Neuronal stem cell (in vitro differentiated cells): ENCODE data around the gene NAV2.

ENCODE experiments used
- DNase-seq: peaks from one replicate; pipeline ENCODE4 v3.0.0-alpha.2; 2013; ENCODE audit warnings: low spot score
- H2AFZ ChIP-seq: one replicate; pipeline ENCODE4 v1.6.1; 2013; ENCODE audit warnings: mild to moderate bottlenecking, low read length, inconsistent platforms
- H2AK5ac ChIP-seq: 2 replicates; pipeline ENCODE4 v1.6.1; 2013; ENCODE audit warnings: low read depth, mild to moderate bottlenecking, inconsistent platforms, low read length, moderate library complexity, mixed read lengths
- H2BK120ac ChIP-seq: 2 replicates; pipeline ENCODE4 v1.6.1; 2013; ENCODE audit warnings: low read depth, mild to moderate bottlenecking, inconsistent platforms, low read length, moderate library complexity, mixed read lengths
- H2BK12ac ChIP-seq: one replicate; pipeline ENCODE4 v1.6.1; 2013; ENCODE audit warnings: low read length, inconsistent platforms
- H2BK15ac ChIP-seq: 2 replicates; pipeline ENCODE4 v1.6.1; 2013; ENCODE audit warnings: mild to moderate bottlenecking, low read length, inconsistent platforms, mixed read lengths
- H2BK5ac ChIP-seq: one replicate; pipeline ENCODE4 v1.6.1; 2013; ENCODE audit warnings: inconsistent platforms, mild to moderate bottlenecking, low read length, moderate library complexity
- H3K14ac ChIP-seq: one replicate; pipeline ENCODE4 v1.6.1; 2013; ENCODE audit warnings: low read length, inconsistent platforms
- H3K18ac ChIP-seq: 2 replicates; pipeline ENCODE4 v1.6.1; 2013; ENCODE audit warnings: low read length, inconsistent platforms
- H3K23ac ChIP-seq: 2 replicates; pipeline ENCODE4 v1.6.1; 2013; ENCODE audit warnings: low read depth, mild to moderate bottlenecking, mixed read lengths, low read length, inconsistent platforms; ENCODE audit not compliant: poor library complexity
- H3K27ac ChIP-seq: replicated peaks from 3 replicates; pipeline ENCODE4 v1.5.1; 2013; ENCODE audit warnings: low read length, inconsistent platforms
- H3K27me3 ChIP-seq, 3 experiments: 2 replicates each; pipeline ENCODE4 v1.6.1; 2013; ENCODE audit warnings: low read length in 3 of 3, mild to moderate bottlenecking in 2 of 3, inconsistent platforms in 1 of 3, low read depth in 1 of 3, mixed read lengths in 1 of 3, moderate library complexity in 1 of 3; ENCODE audit not compliant: control insufficient read depth in 3 of 3, insufficient read depth in 3 of 3
- H3K36me3 ChIP-seq, 2 donors: replicated peaks in 1 of 2; 2 replicates each; pipeline ENCODE4 v1.6.1; 2013; ENCODE audit warnings: low read length in 2 of 2; ENCODE audit not compliant: control insufficient read depth in 2 of 2, insufficient read depth in 2 of 2
- H3K4ac ChIP-seq: 2 replicates; pipeline ENCODE4 v1.6.1; 2013; ENCODE audit warnings: inconsistent platforms, mild to moderate bottlenecking, low read length, moderate library complexity
- H3K4me1 ChIP-seq, 2 donors: 1 replicate in 1 of 2; 2 replicates in 1 of 2; pipeline ENCODE4 v1.6.1; 2013; ENCODE audit warnings: low read length in 2 of 2, low read depth in 1 of 2; ENCODE audit not compliant: control insufficient read depth in 2 of 2, insufficient read depth in 1 of 2
- H3K4me2 ChIP-seq: one replicate; pipeline ENCODE4 v1.6.1; 2013; ENCODE audit warnings: mild to moderate bottlenecking, low read length, inconsistent platforms; ENCODE audit not compliant: insufficient read depth, poor library complexity, severe bottlenecking
- H3K4me3 ChIP-seq, 2 donors: 2 replicates each; pipeline ENCODE4 v1.5.1; 2013; ENCODE audit warnings: low read length in 2 of 2, mild to moderate bottlenecking in 2 of 2, inconsistent platforms in 1 of 2, moderate library complexity in 1 of 2
- H3K79me1 ChIP-seq: one replicate; pipeline ENCODE4 v1.6.1; 2013; ENCODE audit warnings: low read depth, mild to moderate bottlenecking, inconsistent platforms, low read length, moderate library complexity
- H3K9ac ChIP-seq: one replicate; pipeline ENCODE4 v1.6.1; 2013; ENCODE audit warnings: mild to moderate bottlenecking, low read depth, low read length, inconsistent platforms; ENCODE audit not compliant: poor library complexity
- H3K9me3 ChIP-seq, 2 donors: replicated peaks in 1 of 2; 2 replicates each; pipeline versions ENCODE3 to v1.6.1; 2013; ENCODE audit warnings: low read length in 2 of 2, mild to moderate bottlenecking in 2 of 2, inconsistent platforms in 1 of 2, low read depth in 1 of 2, mixed read lengths in 1 of 2, moderate library complexity in 1 of 2; ENCODE audit not compliant: control insufficient read depth in 2 of 2, insufficient read depth in 1 of 2
- H4K8ac ChIP-seq: one replicate; pipeline ENCODE4 v1.6.1; 2013; ENCODE audit warnings: low read depth, mild to moderate bottlenecking, inconsistent platforms, low read length, moderate library complexity
- H4K91ac ChIP-seq: one replicate; pipeline ENCODE4 v1.6.1; 2013; ENCODE audit warnings: low read length, low read depth, mild to moderate bottlenecking, inconsistent platforms; ENCODE audit not compliant: poor library complexity
- WGBS, 2 donors: extraction: QIAGEN DNeasy Blood & Tissue Kit; methylation state at CpG; one replicate each; pipeline ENCODE4 v1.1.7; 2013; ENCODE audit warnings: missing lambda C conversion rate in 2 of 2, mixed read lengths in 1 of 2; ENCODE audit not compliant: insufficient read length in 2 of 2, insufficient replicate concordance in 1 of 2; ENCODE audit errors: extremely low coverage in 2 of 2; 5-methylcytosine and 5-hydroxymethylcytosine counted together

NAV2 gene

DNA sequence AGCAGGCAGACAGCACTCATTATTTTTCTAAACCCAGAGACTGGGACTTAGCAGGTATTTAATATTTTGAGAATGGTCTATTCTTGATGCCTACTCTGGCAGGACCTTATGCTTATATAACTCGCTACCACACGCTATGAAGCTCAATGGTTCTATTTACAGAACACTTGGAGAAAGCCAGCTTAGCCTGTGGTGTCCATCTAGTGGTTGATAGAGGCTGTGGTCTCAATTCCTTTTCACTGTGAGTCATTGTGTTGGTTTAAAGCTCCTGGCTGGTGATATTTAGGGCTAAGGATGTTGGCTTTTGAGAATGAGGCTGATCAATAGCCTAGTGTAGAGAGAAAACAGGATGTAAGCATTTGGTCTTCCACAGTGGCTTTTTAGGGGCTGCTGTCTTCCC is 241.3 kb downstream of the NAV2 start:
- Histone ChIP-seq H3K27me3 (no peaks in the 10 kb centered on the region), H3K9me3 (no peaks in the 10 kb centered on the region), H3K79me1 (no peaks in the 10 kb centered on the region), H3K23ac (no peak overlapping the region), H4K8ac (no peak overlapping the region), H3K4ac (no peak overlapping the region), H3K4me2 (no peak overlapping the region), H2BK5ac (no peak overlapping the region), H2BK120ac (no peak overlapping the region), H3K14ac (no peak overlapping the region), H4K91ac (no peak overlapping the region), H3K9ac (no peak overlapping the region), H3K27ac (no peak overlapping the region), H2AFZ (no peak overlapping the region), H2BK12ac (no peak overlapping the region), H3K18ac (no peak overlapping the region), H3K4me1 (peaks cover 2 to 7% of the 10 kb centered on the region in 2 donors), H2AK5ac (no peak overlapping the region), H2BK15ac (no peak overlapping the region), H3K4me3 (no peak overlapping the region), H3K36me3 (peaks cover 4 to 14% of the 10 kb centered on the region in 2 donors)
- no peak for DNase-seq
- no CpG with 5 or more reads among the region's 2 CpGs for WGBS, 2 donors

DNA sequence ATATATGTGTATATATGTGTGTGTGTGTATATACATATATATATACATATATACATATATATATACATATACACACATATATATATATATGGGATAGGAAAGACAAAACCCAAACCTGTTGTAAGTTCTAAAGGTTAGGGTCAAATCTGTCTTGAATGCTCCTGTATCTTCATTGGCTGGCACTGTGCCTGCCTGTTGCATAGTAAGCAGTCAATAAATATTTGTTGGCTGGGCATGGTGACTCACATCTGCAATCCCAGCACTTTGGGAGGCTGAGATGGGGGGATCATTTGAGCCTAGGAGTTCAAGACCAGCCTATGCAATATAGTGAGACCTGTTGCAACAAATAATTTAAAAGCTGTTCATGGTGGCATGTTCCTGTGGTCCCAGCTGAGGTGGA is 242.3 kb downstream of the NAV2 start:
- no peak overlapping the region for H2BK5ac ChIP-seq
- no peak overlapping the region for H3K27ac ChIP-seq
- no peak overlapping the region for H2AFZ ChIP-seq
- no peak overlapping the region for H2BK120ac ChIP-seq
- no peak overlapping the region for H4K91ac ChIP-seq
- no peak overlapping the region for H2BK15ac ChIP-seq
- H3K27me3 ChIP-seq: no peaks in the 10 kb centered on the region
- no peak overlapping the region for H3K14ac ChIP-seq
- H2AK5ac ChIP-seq: no peak overlapping the region
- no peak overlapping the region for H3K4me3 ChIP-seq
- H3K4me1 ChIP-seq: peaks cover 2 to 7% of the 10 kb centered on the region in 2 donors
- no peak overlapping the region for H4K8ac ChIP-seq
- no peak for DNase-seq
- no peak overlapping the region for H3K18ac ChIP-seq
- no peak overlapping the region for H3K4ac ChIP-seq
- no peaks in the 10 kb centered on the region for H3K9me3 ChIP-seq
- peaks cover 0 to 4% of the 10 kb centered on the region in 2 donors for H3K36me3 ChIP-seq
- no peak overlapping the region for H2BK12ac ChIP-seq
- H3K9ac ChIP-seq: no peak overlapping the region
- H3K23ac ChIP-seq: no peak overlapping the region
- H3K4me2 ChIP-seq: no peak overlapping the region
- no peaks in the 10 kb centered on the region for H3K79me1 ChIP-seq

DNA sequence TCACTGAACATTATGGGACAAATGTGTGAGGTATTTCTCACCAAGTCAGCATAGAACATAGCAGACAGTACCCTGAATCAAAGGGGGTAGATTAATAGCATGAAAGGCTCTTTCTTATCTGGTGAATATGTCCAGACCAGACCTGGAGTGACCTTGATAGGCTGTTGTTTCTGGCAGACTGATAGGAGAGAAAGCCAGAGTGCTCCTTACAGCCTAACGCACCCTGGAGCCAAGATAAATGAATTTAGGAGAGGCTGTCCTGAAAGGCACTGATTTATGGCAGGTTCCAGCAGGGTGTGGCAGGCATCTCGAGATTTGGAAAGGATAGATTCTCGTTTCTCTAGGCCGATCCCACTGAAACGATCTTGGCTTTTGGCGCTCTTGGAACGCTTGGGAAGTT is 243.0 kb downstream of the NAV2 start:
- H3K4me1 ChIP-seq: peaks cover 2 to 7% of the 10 kb centered on the region in 2 donors
- H2BK12ac ChIP-seq: no peak overlapping the region
- H2AFZ ChIP-seq: no peak overlapping the region
- no peaks in the 10 kb centered on the region for H3K36me3 ChIP-seq
- no peak overlapping the region for H2BK5ac ChIP-seq
- no peak overlapping the region for H3K23ac ChIP-seq
- no peak overlapping the region for H3K4me2 ChIP-seq
- no peak overlapping the region for H3K9ac ChIP-seq
- DNase-seq: no peak
- H3K9me3 ChIP-seq: no peaks in the 10 kb centered on the region
- no peak overlapping the region for H3K4me3 ChIP-seq
- no peak overlapping the region for H3K27ac ChIP-seq
- no peak overlapping the region for H2AK5ac ChIP-seq
- no peaks in the 10 kb centered on the region for H3K27me3 ChIP-seq
- H4K8ac ChIP-seq: no peak overlapping the region
- H3K79me1 ChIP-seq: no peaks in the 10 kb centered on the region
- no peak overlapping the region for H4K91ac ChIP-seq
- no peak overlapping the region for H3K4ac ChIP-seq
- no peak overlapping the region for H3K14ac ChIP-seq
- H2BK15ac ChIP-seq: no peak overlapping the region
- no peak overlapping the region for H2BK120ac ChIP-seq
- no peak overlapping the region for H3K18ac ChIP-seq
- WGBS, 2 donors: no CpG with 5 or more reads among the region's 7 CpGs

DNA sequence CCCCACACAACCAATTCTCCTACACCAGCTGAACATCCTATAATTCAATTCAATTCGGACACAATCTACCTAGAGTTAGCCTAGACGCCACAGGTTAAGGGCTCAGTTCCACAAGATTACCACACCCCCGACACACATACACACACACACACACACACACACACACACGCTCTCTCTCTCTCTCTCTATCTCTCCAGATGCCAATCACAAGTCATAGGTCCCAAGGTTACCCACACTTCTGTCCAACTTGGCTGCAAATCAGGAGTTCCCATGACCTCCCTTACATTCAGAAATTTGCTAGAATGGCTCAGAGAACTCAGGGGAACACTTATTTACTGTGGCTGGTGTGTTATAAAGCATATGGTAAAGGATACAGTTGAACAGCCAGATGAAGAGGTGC is 243.6 kb downstream of the NAV2 start:
- peaks cover 2 to 7% of the 10 kb centered on the region in 2 donors for H3K4me1 ChIP-seq
- no peak overlapping the region for H2AK5ac ChIP-seq
- no peak overlapping the region for H3K4me3 ChIP-seq
- no peaks in the 10 kb centered on the region for H3K79me1 ChIP-seq
- no peak overlapping the region for H2AFZ ChIP-seq
- H3K27me3 ChIP-seq: no peaks in the 10 kb centered on the region
- H3K18ac ChIP-seq: no peak overlapping the region
- no peaks in the 10 kb centered on the region for H3K9me3 ChIP-seq
- H3K14ac ChIP-seq: no peak overlapping the region
- H2BK15ac ChIP-seq: no peak overlapping the region
- no peak overlapping the region for H3K4ac ChIP-seq
- H4K91ac ChIP-seq: no peak overlapping the region
- H2BK12ac ChIP-seq: no peak overlapping the region
- no peak overlapping the region for H3K23ac ChIP-seq
- no peaks in the 10 kb centered on the region for H3K36me3 ChIP-seq
- H2BK5ac ChIP-seq: no peak overlapping the region
- no peak overlapping the region for H2BK120ac ChIP-seq
- no peak overlapping the region for H4K8ac ChIP-seq
- H3K9ac ChIP-seq: no peak overlapping the region
- H3K27ac ChIP-seq: no peak overlapping the region
- no peak for DNase-seq
- H3K4me2 ChIP-seq: no peak overlapping the region
- no CpG with 5 or more reads among the region's 4 CpGs for WGBS, 2 donors
